Kidney (tissue), 14 donors: ENCODE measurements around the gene SHLD1. TPM values are rescaled to one million over a fixed set of nuclear protein-coding genes. Genes with fewer than 3 reads are reported as not detected.

Experiments used
- DNase-seq, 5 donors: peaks; one replicate each; pipeline ENCODE4 v3.0.0-alpha.2; 2013 to 2020
- FAIRE-seq: peaks from 2 replicates; lab custom pipeline; 2012; peaks lifted over from hg19 to GRCh38; lab: Jason Lieb, UNC
- H3K27ac ChIP-seq, 2 donors: one replicate each; pipeline ENCODE4 v1.7.0; 2013; ENCODE audit warnings: low read depth in 2 of 2, low read length in 2 of 2, inconsistent platforms in 1 of 2
- H3K27me3 ChIP-seq: one replicate; pipeline ENCODE4 v1.7.1; 2013; ENCODE audit warnings: low read length, inconsistent platforms; ENCODE audit not compliant: control insufficient read depth, insufficient read depth
- H3K36me3 ChIP-seq, 3 donors: one replicate each; pipeline versions ENCODE4 v1.7.0 to v1.7.1; 2013; ENCODE audit warnings: low read length in 3 of 3, control low read depth in 1 of 3, inconsistent platforms in 1 of 3; ENCODE audit not compliant: insufficient read depth in 3 of 3, control insufficient read depth in 2 of 3
- H3K4me1 ChIP-seq, 3 donors: one replicate each; pipeline versions ENCODE4 v1.7.0 to v1.7.1; 2013; ENCODE audit warnings: low read length in 3 of 3, inconsistent platforms in 1 of 3, low read depth in 1 of 3; ENCODE audit not compliant: control insufficient read depth in 2 of 3, insufficient read depth in 2 of 3
- H3K4me3 ChIP-seq, 3 donors: one replicate each; pipeline versions ENCODE4 v1.7.0 to v1.8.1; 2013; ENCODE audit warnings: low read length in 3 of 3, control low read depth in 1 of 3, inconsistent platforms in 1 of 3
- H3K9ac ChIP-seq, 3 donors: one replicate each; pipeline versions ENCODE4 v1.7.0 to v1.7.1; 2013; ENCODE audit warnings: low read length in 3 of 3, control low read depth in 1 of 3, inconsistent platforms in 1 of 3
- H3K9me3 ChIP-seq, 3 donors: one replicate each; pipeline versions ENCODE4 v1.7.0 to v1.7.1; 2013; ENCODE audit warnings: low read length in 3 of 3, control low read depth in 1 of 3, inconsistent platforms in 1 of 3; ENCODE audit not compliant: control insufficient read depth in 2 of 3, insufficient read depth in 1 of 3
- intact Hi-C: fragments of 100-400 bp; cut with DNase I; formaldehyde crosslinking; loops from one replicate; pipeline ENCODE4 v1.11.1; 2022
- polyA plus RNA-seq: library from polyadenylated mRNA; stranded (reverse); fragments of 350-450 nt; fragmentation: Illumina TruSeq; extraction: RNeasy Lipid Tissue Mini Kit (QIAGEN cat#74804); gene quantifications from one replicate; pipeline ENCODE4 v1.2.3, GENCODE V29; 2014; ENCODE audit warnings: low read depth, low replicate concordance; ENCODE audit not compliant: insufficient read depth
- total RNA-seq: library from RNA; stranded (reverse); fragmentation: NEBNext Ultra II Directional; extraction: Animal tissue kit (Norgen Biotek cat#: 25700); gene quantifications from one replicate; pipeline ENCODE4 v1.2.1, GENCODE V29; 2021
- TF ChIP-seq, protein P1 (sequence below): IDR thresholded peaks from 3 replicates; pipeline ENCODE4 v1.5.1; 2012; ENCODE audit warnings: mild to moderate bottlenecking, moderate library complexity, borderline replicate concordance; ENCODE audit not compliant: insufficient read depth; ENCODE audit errors: extremely low read depth
- donor health status: control.
- donor health status: control.
- donor health status: control.
- donor health status: control.
- donor health status: control.
- donor health status: DM: yes; HTN: yes; CAD: no.
- donor health status: Normal renal cell carcinoma (clear cell type).

Gene SHLD1
- total and polyA plus RNA-seq, 2 donors from 2014 or later = 6.1 to 7.2 TPM

DNA sequence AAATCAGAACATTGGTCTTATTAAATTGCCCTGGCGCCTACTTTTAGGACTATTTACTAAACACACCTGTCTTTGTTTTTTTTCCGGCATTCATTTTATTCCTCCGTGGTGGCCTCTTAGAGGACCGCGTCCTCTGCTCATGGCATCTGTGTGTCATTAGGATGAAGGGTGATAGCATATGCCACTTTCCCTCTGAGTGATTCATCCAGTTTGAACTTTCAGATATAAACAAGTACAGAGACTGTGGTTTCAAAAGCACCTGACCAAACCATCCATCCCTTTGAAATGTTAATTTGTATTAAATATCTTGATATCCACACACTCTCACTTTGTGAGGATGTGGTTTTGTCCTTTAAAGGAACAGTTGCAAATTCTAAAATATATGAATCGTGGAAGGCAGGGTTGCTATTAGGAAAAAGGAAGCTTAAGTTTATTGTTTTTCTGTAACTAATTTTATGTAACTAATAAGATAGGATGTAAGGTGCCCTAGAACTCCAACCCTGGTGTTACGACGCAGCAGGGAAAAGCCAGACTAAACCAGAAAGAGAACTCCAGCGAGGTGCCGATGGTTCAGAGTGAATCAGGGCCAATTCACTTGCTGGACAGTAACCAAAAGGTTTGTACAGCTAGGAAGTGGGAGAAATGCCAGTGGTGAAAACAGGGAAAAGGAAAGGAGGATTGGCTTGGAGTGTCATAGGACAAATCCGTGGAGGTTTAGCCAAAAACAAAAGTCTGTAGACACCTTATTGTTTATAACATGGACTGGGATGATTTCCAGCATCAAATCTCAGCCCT, 98.7 kb downstream of the SHLD1 start:
- Histone ChIP-seq H3K27me3 (no peaks in the 10 kb centered on the region), H3K27ac (no peak overlapping the region), H3K9ac (no peak overlapping the region), H3K36me3 (no peaks in the 10 kb centered on the region), H3K4me3 (no peak overlapping the region), H3K4me1 (no peaks in the 10 kb centered on the region), H3K9me3 (no peaks in the 10 kb centered on the region)
- TF ChIP-seq, protein P1, sequence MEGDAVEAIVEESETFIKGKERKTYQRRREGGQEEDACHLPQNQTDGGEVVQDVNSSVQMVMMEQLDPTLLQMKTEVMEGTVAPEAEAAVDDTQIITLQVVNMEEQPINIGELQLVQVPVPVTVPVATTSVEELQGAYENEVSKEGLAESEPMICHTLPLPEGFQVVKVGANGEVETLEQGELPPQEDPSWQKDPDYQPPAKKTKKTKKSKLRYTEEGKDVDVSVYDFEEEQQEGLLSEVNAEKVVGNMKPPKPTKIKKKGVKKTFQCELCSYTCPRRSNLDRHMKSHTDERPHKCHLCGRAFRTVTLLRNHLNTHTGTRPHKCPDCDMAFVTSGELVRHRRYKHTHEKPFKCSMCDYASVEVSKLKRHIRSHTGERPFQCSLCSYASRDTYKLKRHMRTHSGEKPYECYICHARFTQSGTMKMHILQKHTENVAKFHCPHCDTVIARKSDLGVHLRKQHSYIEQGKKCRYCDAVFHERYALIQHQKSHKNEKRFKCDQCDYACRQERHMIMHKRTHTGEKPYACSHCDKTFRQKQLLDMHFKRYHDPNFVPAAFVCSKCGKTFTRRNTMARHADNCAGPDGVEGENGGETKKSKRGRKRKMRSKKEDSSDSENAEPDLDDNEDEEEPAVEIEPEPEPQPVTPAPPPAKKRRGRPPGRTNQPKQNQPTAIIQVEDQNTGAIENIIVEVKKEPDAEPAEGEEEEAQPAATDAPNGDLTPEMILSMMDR = no peak
- FAIRE-seq = no peak
- DNase-seq = no peak
- intact Hi-C loops = no loop called here

DNA sequence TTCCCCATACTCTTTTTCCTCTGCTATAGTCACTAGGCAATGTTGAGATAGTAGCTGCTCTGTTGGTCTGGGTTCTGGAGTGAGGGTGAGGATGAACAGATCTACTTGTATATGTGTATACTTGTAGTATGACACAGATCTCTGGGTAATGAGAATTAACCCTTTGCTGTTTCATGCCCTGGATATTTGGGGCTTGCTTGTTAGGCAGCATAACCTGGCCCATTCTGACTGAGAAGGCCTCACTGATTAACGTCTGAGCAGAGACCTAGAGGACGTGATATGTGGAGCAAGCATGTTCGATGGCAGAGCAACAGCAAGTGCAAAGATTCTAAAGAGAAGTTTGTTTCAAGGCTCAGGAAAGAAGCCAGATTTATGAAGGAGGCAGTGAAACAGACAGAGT, 105.7 kb downstream of the SHLD1 start:
- Histone ChIP-seq H3K4me3 (no peak overlapping the region), H3K4me1 (no peaks in the 10 kb centered on the region), H3K9me3 (no peaks in the 10 kb centered on the region), H3K27ac (no peak overlapping the region), H3K36me3 (no peaks in the 10 kb centered on the region), H3K27me3 (no peaks in the 10 kb centered on the region), H3K9ac (no peak overlapping the region)
- FAIRE-seq (no peak), DNase-seq (no peak)
- TF ChIP-seq, protein P1 = no peak
- intact Hi-C loops = no loop called here

DNA sequence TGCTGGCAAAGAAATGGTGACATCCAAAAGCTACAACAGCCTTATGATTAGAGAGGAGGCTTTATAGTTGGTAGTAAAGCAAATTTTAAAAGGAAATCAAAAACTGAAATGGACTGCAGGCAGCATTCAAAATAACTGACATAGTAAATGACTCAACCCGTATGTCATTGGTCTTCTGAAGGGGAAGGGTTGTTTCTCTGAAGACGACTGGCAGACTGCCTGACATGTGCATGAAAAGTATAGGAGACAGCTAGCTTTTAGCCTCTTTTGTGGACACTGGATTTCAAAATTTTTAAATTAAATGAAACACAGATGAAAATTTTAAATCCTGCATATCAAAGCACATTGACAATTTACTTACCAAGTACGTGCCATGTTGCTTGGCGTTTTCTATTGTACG, 109.4 kb downstream of the SHLD1 start:
- TF ChIP-seq, protein P1 = no peak
- Histone ChIP-seq H3K4me1 (no peaks in the 10 kb centered on the region), H3K9me3 (no peaks in the 10 kb centered on the region), H3K9ac (no peak overlapping the region), H3K27me3 (no peaks in the 10 kb centered on the region), H3K4me3 (no peak overlapping the region), H3K36me3 (no peaks in the 10 kb centered on the region), H3K27ac (no peak overlapping the region)
- intact Hi-C loops = no loop called here
- DNase-seq = no peak
- no peak for FAIRE-seq

DNA sequence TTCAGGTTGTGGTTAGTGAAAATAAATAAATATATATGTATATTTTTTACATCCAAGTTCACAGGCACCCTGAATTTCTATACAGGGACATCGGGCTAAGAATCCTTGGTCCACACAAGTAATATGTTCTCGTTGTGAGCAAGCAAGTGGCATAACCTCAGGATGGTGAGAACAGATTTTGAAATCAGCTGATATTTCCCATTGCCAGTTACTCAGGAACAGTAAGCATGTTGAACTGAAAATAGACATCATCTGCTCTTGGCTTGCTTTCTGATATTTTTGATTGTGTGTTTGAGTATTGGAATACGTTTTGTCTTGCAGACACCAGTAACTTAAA, 112.5 kb downstream of the SHLD1 start:
- no peaks in the 10 kb centered on the region for H3K9me3 ChIP-seq
- TF ChIP-seq, protein P1 = no peak
- FAIRE-seq = no peak
- H3K4me1 ChIP-seq = no peaks in the 10 kb centered on the region
- intact Hi-C loops = no loop called here
- no peak for DNase-seq
- no peak overlapping the region for H3K27ac ChIP-seq
- H3K4me3 ChIP-seq = no peak overlapping the region
- H3K36me3 ChIP-seq = no peaks in the 10 kb centered on the region
- no peaks in the 10 kb centered on the region for H3K27me3 ChIP-seq
- no peak overlapping the region for H3K9ac ChIP-seq
